Gastroesophageal sphincter (tissue), 4 donors: Measurements from ENCODE around the gene NDUFB8. TPM values are rescaled to one million over a fixed set of nuclear protein-coding genes. Genes with fewer than 3 reads are reported as not detected.
A peak's percentile ranks its signal among the peaks of the same experiment; 100 is the strongest.

Source experiments
- ATAC-seq: fragments of 150-250 bp; one replicate; pipeline ENCODE4 v1.9.1; 2016; ENCODE audit warnings: mild to moderate bottlenecking, moderate library complexity
- H3K27ac ChIP-seq, 4 donors: fragments of 200-600 bp; sonication (generic) in 3 of 4; 1 replicate in 3 of 4; 2 replicates in 1 of 4; pipeline ENCODE4 v1.5.1; 2016 to 2019
- H3K27me3 ChIP-seq: fragments of 200-600 bp; sonication (generic); one replicate; pipeline ENCODE4 v1.5.1; 2019
- H3K36me3 ChIP-seq, 2 donors: fragments of 200-600 bp; sonication (generic); one replicate each; pipeline ENCODE4 v1.5.1; 2019; ENCODE audit warnings: control low read depth in 1 of 2
- H3K4me1 ChIP-seq, 3 donors: fragments of 200-600 bp; sonication (generic); 1 replicate in 2 of 3; 2 replicates in 1 of 3; pipeline ENCODE4 v1.5.1; 2016 to 2019; ENCODE audit warnings: control low read depth in 2 of 3
- H3K4me3 ChIP-seq, 2 donors: fragments of 200-600 bp; sonication (generic); one replicate each; pipeline ENCODE4 v1.5.1; 2019; ENCODE audit warnings: mild to moderate bottlenecking in 1 of 2, moderate library complexity in 1 of 2
- H3K9me3 ChIP-seq, 3 donors: fragments of 200-600 bp; sonication (generic); one replicate each; pipeline ENCODE4 v1.5.1; 2017 to 2019; ENCODE audit warnings: control low read depth in 2 of 3
- EP300 ChIP-seq: sonication (generic); formaldehyde crosslinking; IDR thresholded peaks from one replicate; pipeline ENCODE4 v1.6.1; 2017; ENCODE audit warnings: antibody characterized with exemption, mild to moderate bottlenecking
- POLR2A ChIP-seq, 2 donors: fragments of 450-650 bp; IDR thresholded peaks; one replicate each; pipeline ENCODE4 v1.6.1; 2017; ENCODE audit warnings: antibody characterized with exemption in 2 of 2, mild to moderate bottlenecking in 2 of 2, moderate library complexity in 1 of 2
- POLR2AphosphoS5 ChIP-seq: sonication (generic); formaldehyde crosslinking; IDR thresholded peaks from one replicate; pipeline ENCODE4 v1.6.1; 2017; ENCODE audit warnings: antibody characterized with exemption
- WGBS, 2 donors: methylation state at CpG; one replicate each; pipeline ENCODE4 v1.1.5; 2018; ENCODE audit warnings: low coverage in 1 of 2; 5-methylcytosine and 5-hydroxymethylcytosine counted together
- total RNA-seq, 4 donors: library from RNA; depleted of rRNA; stranded (reverse); fragments of >200 nt; gene quantifications; one replicate each; pipeline ENCODE4 v1.1.0, GENCODE V29; 2016
- TF ChIP-seq, protein P1 (sequence below), 4 experiments: fragments of 200-600 bp in 2 of 4; fragments of 450-650 bp in 2 of 4; sonication (generic) in 1 of 4; IDR thresholded peaks; one replicate each; pipeline ENCODE4 v1.5.1; 2017 to 2019; ENCODE audit warnings: antibody characterized with exemption in 4 of 4, mild to moderate bottlenecking in 2 of 4, moderate library complexity in 2 of 4

NDUFB8 gene
- total RNA-seq, 4 donors from 2014 or later: 268 to 317 (median 283) TPM

DNA sequence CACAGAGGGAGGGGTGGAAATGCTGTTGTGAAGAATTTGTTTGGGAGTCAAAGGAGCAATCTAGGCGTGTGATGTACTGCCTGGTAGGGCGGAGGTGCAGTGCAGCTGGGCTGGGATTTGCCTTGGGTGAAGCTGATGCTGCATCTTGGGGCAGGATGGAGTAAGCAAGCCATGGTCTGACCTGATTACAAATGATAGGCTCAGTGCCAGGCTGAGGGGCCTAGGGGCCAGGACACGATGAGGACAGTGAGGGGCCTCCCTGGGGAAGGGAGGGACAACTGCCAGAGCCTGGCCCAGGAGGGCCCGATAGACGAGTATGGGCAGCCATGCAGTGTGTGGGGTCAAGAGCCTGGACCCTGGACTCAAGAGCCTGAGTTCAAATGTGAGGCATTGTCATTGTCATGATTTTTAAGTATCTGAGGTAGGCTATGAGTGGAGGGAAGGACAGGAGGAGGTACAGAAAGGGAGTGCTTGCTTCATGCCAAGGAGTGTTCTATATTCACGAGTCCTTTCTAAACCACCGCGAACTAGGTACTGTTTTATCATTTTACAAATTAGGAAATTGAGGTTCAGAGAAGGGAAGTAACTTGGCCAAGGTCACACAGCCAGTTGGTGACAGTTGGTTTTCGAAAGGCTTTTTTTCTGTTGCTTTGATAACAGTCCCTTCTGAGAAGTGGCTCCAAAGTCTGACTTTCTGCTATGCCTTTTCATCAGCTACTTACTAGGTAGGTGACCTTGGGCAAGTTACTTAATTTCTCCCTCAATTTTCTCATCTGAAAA lies 35.7 kb upstream of the NDUFB8 start:
- Histone ChIP-seq H3K36me3 (peaks cover 0 to under 1% of the 10 kb centered on the region in 2 donors), H3K27me3 (peaks cover 100% of the 10 kb centered on the region), H3K9me3 (peaks cover 0 to 9% (median 0%) of the 10 kb centered on the region in 3 donors), H3K4me3 (no peak overlapping the region), H3K4me1 (peaks cover 0 to 15% (median 11%) of the 10 kb centered on the region in 3 donors), H3K27ac (no peak overlapping the region)
- ATAC-seq: no peak
- TF ChIP-seq POLR2A (IDR thresholded peaks at IDR 0.05) (no peak), POLR2AphosphoS5 (no peak), EP300 (no peak)
- TF ChIP-seq, protein P1, sequence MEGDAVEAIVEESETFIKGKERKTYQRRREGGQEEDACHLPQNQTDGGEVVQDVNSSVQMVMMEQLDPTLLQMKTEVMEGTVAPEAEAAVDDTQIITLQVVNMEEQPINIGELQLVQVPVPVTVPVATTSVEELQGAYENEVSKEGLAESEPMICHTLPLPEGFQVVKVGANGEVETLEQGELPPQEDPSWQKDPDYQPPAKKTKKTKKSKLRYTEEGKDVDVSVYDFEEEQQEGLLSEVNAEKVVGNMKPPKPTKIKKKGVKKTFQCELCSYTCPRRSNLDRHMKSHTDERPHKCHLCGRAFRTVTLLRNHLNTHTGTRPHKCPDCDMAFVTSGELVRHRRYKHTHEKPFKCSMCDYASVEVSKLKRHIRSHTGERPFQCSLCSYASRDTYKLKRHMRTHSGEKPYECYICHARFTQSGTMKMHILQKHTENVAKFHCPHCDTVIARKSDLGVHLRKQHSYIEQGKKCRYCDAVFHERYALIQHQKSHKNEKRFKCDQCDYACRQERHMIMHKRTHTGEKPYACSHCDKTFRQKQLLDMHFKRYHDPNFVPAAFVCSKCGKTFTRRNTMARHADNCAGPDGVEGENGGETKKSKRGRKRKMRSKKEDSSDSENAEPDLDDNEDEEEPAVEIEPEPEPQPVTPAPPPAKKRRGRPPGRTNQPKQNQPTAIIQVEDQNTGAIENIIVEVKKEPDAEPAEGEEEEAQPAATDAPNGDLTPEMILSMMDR (IDR thresholded peaks at IDR 0.05): no peak
- 61 to 71% methylated on average over 9 of the region's 9 CpGs for WGBS, 2 donors

DNA sequence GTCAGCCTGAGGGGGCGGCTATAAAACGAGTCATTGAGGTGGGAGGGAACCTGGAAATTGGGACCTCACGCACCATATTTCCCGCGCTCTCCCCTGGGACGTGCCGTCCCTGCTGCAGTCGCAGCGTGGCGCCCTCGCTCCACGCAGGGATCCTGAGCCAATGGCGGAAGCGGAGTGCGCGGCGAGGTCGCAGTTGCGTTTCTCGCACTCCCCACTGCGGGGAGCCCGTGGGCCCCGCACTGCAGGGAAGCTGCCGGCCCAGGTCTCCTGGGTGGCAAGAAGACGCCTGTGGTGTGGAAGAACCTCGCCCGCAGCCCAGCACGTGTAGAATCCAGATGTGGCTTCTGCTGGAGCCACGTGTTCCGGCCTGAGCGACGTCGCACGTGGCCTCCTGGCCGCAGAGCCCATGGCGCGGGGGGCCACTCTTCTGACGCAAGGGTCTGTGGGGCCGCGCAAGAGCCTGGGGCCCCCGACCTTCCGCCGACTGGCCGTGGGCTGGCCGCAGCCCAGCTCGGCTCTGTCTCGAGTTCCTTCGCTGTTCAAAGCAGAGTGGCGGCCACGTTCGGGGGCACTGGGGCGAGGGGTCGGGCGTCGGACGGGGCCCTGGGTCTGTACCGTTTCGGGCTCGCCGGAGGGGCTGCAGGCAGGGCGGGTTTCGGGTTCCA lies 32.5 kb upstream of the NDUFB8 start:
- ATAC-seq: peak; percentile 46
- no peak for TF ChIP-seq EP300
- TF ChIP-seq, protein P1 (IDR thresholded peaks at IDR 0.05): peak in 3 of 4 experiments; percentile 59 to 78 (median 71)
- 3 to 20% methylated on average over 1 to 10 of the region's 62 CpGs for WGBS, 2 donors
- H3K9me3 ChIP-seq: peaks cover 0 to 9% (median 0%) of the 10 kb centered on the region in 3 donors
- no peak overlapping the region for H3K27ac ChIP-seq
- peaks cover 72% of the 10 kb centered on the region for H3K27me3 ChIP-seq
- peaks cover 0 to 31% of the 10 kb centered on the region in 2 donors for H3K36me3 ChIP-seq
- H3K4me1 ChIP-seq: peaks cover 0 to 15% (median 11%) of the 10 kb centered on the region in 3 donors
- peak overlapping the region in 1 of 2 donors; percentile 6 for H3K4me3 ChIP-seq

DNA sequence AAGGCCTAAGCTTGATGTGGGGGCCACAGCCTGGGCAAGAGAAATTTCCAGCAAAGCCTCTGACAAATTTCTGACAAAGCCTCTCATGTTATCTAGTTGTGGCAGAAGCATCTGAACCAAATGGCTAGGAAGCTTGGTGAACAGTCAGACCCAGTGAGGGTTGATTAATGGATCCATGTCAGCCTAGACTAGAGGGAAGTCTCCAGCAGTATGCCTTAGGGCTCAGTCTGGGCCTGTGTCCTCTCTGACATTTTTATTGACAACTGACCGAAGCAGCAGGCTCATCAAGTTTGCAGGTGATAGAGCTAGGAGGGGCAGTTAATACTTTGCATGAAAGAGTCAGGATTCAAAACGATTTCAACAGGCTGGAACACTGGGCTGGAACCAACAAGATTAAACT lies 31.3 kb upstream of the NDUFB8 start:
- Histone ChIP-seq H3K27ac (no peak overlapping the region), H3K36me3 (peaks cover 0 to 42% of the 10 kb centered on the region in 2 donors), H3K27me3 (peaks cover 60% of the 10 kb centered on the region), H3K4me1 (peaks cover 0 to 15% (median 11%) of the 10 kb centered on the region in 3 donors), H3K9me3 (peaks cover 0 to 9% (median 0%) of the 10 kb centered on the region in 3 donors), H3K4me3 (no peak overlapping the region)
- ATAC-seq: no peak
- WGBS, 2 donors: 38 to 56% methylated on average over 1 to 2 of the region's 2 CpGs
- TF ChIP-seq POLR2AphosphoS5 (no peak), POLR2A (IDR thresholded peaks at IDR 0.05) (no peak), EP300 (no peak)
- TF ChIP-seq, protein P1 (IDR thresholded peaks at IDR 0.05): no peak

DNA sequence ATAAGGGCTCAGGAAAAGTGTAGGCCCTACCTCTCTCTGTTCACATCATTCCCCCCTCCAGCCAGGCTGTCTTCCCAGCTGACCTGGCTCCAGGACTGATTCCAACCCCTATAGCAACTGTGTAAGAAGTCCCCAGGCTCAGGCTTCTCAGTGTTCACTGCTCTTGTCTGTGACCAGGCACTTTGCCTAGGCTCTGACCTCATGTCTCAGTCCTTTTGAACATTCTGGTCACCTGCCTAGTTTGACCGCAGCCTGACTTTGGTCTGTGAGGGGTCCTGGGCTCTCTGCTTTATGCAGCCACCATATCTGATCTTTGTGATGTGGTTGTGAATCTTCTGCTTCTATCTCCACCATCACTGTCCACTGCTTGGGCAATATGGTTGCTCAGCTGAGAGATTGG lies 30.6 kb upstream of the NDUFB8 start:
- no peak for ATAC-seq
- no peak overlapping the region for H3K4me3 ChIP-seq
- peaks cover 0 to 50% of the 10 kb centered on the region in 2 donors for H3K36me3 ChIP-seq
- no peak overlapping the region for H3K27ac ChIP-seq
- TF ChIP-seq, protein P1 (IDR thresholded peaks at IDR 0.05): no peak
- no peak for TF ChIP-seq POLR2A (IDR thresholded peaks at IDR 0.05)
- no peak for TF ChIP-seq POLR2AphosphoS5
- no peak for TF ChIP-seq EP300
- H3K9me3 ChIP-seq: peaks cover 0 to 9% (median 0%) of the 10 kb centered on the region in 3 donors
- H3K27me3 ChIP-seq: peaks cover 53% of the 10 kb centered on the region
- peaks cover 0 to 15% (median 11%) of the 10 kb centered on the region in 3 donors for H3K4me1 ChIP-seq
- WGBS, 2 donors: 100% methylated on average over 1 of the region's 1 CpG; no CpG with 5 or more reads in 1 of the 2 donors
